Heart left ventricle (tissue), 13 donors: ENCODE data around the gene PHKG2.

Experiments used
- CTCF ChIP-seq, 12 donors: fragments of 200-600 bp; sonication (generic) in 4 of 12; IDR thresholded peaks; one replicate each; pipeline versions ENCODE4 v1.5.0 to v1.8.0; 2018 to 2022; ENCODE audit warnings: antibody characterized with exemption in 12 of 12, mild to moderate bottlenecking in 5 of 12
- POLR2A ChIP-seq, 2 donors: fragments of 450-650 bp; IDR thresholded peaks; one replicate each; pipeline ENCODE4 v1.6.1; 2017; ENCODE audit warnings: antibody characterized with exemption in 2 of 2, mild to moderate bottlenecking in 2 of 2, moderate library complexity in 2 of 2
- donor health status: ischemic (EF 13 %, LVEDD 7.1; RV severe dilation, severe dysfunction).
- donor health status: DM: no; HTN: yes; CAD: no.
- donor health status: DM: no; HTN: no; CAD: no.
- donor health status: ischemic (EF 25% LVEDD 6.9; RV normal size, moderate dysfunction).
- donor health status: ischemic (EF 25% LVEDD 5.7; RV mildly dilated, moderate dysfunction).
- donor health status: ischemic (EF 35%, LVEDD 5.7; RV mildly dilated, moderate dysfunction).
- donor health status: nonischemic (EF 11% LVEDD 7.7; RV severe dilation, severe dysfunction).
- donor health status: DM: yes; HTN: yes; CAD: no.
- donor health status: PGD.
- donor health status: ischemic (EF 29% LVEDD 5.4; RV normal size, mild dysfunction).
- donor health status: nonischemic (EF 23%, LVEDD 6.1; RV moderate dilation, normal function).

GRCh38 chr16:30767767-30768465 is 19.7 kb downstream of the PHKG2 start:
- TF ChIP-seq CTCF (IDR thresholded peaks at IDR 0.05): no peak
- TF ChIP-seq POLR2A (IDR thresholded peaks at IDR 0.05): no peak
